Cardiac septum (tissue), 1 donor: ENCODE results near the gene NXNL2. TPM values are rescaled to one million over a fixed set of nuclear protein-coding genes. Genes with fewer than 3 reads are reported as not detected.

Experiments used
- DNase-seq: peaks from one replicate; pipeline ENCODE4 v3.0.0-alpha.2; 2020; ENCODE audit warnings: low spot score
- intact Hi-C: fragments of 100-400 bp; cut with DNase I; formaldehyde crosslinking; loops from one replicate; pipeline ENCODE4 v1.14.0; 2022
- total RNA-seq: library from RNA; stranded (reverse); fragmentation: NEBNext Ultra II Directional; extraction: Animal tissue kit (Norgen Biotek cat#: 25700); gene quantifications from one replicate; pipeline ENCODE4 v1.2.1, GENCODE V29; 2021
- donor health status: DM: no; HTN: no; CAD: no.

NXNL2 gene
- total RNA-seq, 1 donor from 2014 or later, result not detected

DNA sequence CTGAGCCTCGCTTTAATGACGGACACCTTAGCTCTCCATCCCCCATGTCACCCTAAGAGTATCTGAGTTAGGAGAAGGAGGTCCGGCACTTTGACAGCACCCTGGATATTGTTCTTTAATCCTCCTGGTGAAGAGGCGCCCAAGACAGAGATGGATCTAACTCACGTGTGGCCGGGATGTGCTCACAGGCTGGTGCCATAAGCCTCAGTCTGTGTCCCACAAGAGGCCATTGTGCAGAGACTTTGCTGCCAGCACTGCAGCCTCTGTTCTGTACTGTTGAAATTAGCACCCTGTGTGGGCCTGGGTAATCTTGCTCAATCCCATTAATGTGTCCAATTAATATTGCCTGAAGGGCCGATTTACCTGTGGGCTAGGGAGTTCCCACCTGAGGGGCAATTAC is 37.7 kb downstream of the NXNL2 start:
- intact Hi-C loops, result no loop called here
- DNase-seq, result no peak

DNA sequence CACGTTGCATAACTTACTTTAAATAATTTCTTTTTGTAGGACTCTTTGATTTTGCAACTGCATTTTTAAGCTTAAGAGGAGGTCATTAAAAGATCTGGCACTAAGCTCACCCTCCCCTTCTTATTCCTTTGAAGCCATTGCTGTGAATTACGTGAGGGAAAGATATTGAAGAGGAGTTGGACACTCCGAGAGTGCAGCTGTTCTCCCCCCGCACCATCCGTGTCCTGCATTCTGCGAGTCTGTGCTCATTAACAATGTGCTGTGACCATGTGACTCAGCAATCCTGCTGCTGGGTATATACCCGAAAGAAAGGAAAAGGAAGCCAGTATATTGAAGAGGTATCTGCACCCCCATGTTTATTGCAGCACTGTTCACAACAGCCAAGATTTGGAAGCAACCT is 40.0 kb downstream of the NXNL2 start:
- intact Hi-C loops, result loop anchor here (5.0 kb wide), 3 partner anchors 183 to 893 kb away; no protein-coding TSS in a partner anchor
- DNase-seq, result no peak

DNA sequence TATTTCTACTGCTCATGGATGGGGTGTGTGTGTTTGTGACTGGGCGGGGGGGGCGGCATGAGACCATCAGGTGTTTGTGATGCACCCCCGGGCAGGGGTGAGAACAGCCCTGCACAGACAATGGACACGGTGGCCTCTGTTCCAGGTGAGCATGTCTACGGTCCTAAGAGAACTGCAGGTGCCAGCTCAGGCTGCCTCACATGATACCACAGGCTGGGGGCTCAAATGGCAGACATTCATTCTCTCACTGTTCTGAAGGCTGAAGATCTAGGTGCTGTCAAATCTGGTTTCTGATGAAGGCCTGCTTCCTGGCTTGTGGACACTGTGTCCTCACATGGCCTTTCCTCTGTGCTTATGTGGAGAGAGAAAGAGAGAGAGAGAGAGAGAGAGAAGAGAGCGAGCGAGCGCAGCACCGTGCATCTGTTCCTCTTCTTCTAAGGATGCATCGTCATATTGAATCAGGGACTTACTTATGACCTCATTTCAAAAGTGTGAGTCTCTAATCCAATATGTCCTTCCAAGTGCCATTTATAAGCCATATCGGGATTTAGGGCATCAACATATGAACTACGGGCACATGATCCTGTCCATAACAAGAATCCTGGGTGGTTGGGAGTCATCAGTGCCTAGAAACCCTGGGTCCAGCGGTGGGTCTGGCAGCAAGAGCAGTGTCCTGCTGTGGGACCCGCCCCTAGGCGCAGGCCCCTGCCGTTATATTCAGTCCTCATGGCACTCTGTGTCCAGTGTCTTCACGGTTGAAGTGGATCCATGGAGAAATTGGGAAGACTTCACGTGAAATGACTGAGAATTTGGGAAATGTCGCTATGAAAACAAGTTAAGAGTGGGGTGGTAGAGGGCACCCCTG is 42.5 kb downstream of the NXNL2 start:
- intact Hi-C loops, result loop anchor here (2.0 to 5.0 kb wide), 4 partner anchors 185 to 895 kb away; no protein-coding TSS in a partner anchor
- DNase-seq, result no peak

DNA sequence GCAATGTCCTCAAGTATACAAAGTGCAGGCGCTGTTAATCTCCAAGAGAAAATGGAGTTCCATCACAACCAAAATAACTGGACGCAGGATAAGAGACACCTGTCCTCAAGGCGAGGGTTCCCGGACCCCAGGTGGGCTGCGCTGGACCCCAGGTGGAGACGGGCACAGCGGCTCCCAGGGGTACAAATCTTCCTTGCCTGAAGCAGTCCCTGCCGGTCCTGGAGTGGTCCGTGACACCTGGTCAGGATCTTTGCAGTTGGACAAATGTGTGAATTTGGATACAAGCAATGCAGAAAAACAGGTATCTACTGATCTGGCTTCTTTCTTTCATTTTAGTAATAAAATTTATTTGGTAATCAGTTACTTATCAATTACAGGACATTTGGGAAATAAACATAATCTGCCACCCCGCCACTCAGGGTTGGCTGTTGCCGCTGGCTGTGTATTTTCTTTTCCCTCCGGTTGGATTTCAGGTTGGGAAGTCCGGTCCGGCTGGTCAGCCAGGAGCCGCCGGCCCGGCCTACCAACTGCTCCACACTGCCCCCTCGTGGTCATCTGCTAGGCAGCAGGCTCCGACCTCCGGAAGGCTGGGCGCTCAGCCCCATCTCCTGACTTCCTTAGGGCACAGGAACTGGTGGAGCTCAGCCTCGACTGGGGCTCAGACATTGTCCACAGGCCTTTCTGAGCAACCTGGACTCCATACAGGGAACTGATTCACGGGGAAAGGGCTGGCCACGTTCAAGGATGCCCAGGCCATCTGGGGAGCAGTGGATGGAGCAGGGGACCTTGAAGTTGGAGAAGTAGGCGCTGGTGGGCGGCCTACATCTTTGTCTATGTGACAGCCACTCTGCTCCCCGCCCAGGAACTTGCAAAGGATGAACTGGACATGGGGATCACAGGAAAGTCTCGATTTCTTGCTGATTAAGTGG is 43.4 kb downstream of the NXNL2 start:
- peak; percentile 93 for DNase-seq
- intact Hi-C loops, result loop anchor here (2.0 to 5.0 kb wide), 4 partner anchors 186 to 896 kb away; no protein-coding TSS in a partner anchor

DNA sequence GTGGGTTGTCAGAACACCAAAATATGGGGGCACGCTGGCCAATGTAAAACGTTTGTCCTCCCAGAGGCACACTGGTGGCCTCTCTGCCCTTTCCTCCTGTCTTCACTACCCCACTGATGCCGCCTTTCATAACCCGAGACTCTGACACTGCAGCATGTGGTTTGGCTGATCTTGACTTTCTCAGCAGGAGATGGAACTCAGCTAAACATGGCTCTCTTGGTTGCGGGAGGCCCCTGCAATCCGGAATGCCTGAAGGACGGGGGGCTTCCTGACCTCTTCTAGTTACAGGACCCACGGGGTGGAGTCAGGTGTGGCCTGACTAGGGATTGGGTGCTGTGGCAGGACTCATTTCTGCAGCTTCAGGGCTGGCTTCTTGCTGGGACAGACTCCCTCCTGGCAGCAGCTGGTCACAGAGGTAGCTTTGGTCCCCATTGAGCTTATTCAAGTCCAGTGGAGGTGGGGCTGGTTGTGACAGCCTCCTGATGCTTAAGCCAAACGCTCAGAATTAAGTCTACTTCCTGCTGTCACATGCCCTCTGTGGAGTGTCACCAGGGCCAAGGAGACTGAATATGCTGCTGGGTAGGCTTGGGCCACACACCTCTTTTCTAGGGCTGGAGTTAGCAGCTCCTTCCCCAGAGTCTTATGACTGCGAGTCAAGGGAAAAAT is 44.2 kb downstream of the NXNL2 start:
- DNase-seq, result no peak
- intact Hi-C loops, result loop anchor here (2.0 to 5.0 kb wide), 4 partner anchors 187 to 897 kb away; no protein-coding TSS in a partner anchor

DNA sequence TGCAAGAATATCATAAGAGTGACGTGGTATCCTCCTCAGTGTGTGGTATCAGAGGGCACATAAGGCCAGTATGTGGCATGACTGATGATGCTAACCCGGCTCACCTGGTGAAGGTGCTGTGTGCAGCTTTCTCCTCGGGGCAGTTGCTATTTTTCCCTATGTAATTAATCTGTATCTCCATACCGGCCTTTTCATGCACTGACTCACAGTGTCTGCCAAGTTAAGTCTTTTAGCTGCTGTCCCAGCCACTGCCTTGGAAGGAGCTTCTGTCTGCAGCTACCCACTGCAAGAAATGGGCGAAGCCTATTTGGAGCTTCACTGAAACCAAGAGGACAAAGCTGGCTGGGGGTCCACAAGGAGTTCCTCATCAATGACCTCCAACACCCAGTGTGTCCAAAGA is 46.0 kb downstream of the NXNL2 start:
- intact Hi-C loops, result no loop called here
- no peak for DNase-seq

DNA sequence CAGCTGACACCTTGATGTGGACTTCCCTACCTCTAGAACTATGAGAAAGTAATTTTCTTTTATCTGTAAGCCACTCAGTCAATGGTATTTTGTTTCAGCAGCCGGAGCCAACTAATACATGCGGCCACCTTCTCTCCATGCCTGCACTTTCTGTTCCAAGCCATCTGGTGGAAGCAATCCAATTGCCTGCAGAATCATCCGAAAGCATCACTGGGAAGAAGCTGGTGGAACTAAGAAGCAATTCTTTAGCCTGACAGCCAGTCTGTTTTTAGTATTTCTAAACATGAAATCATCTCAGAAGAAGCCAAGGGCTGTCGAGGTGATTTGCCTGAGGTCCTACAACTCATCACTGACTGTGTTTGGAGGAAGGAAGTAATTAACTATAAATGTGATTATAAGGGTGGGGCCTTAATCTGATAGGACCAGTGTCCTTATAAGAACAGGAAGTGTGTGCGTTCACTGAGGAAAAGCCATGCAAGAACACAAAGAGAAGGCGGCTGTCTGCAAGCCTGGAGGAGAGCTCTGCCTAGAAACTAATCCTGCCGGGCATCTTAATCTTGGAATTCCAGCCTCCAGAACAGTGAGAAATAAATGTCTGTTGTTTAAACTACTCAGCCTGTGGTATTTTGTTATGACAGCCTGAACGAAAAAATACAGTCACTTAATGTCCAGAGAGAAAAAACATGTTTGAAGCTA is 49.1 kb downstream of the NXNL2 start:
- intact Hi-C loops, result no loop called here
- DNase-seq, result no peak

DNA sequence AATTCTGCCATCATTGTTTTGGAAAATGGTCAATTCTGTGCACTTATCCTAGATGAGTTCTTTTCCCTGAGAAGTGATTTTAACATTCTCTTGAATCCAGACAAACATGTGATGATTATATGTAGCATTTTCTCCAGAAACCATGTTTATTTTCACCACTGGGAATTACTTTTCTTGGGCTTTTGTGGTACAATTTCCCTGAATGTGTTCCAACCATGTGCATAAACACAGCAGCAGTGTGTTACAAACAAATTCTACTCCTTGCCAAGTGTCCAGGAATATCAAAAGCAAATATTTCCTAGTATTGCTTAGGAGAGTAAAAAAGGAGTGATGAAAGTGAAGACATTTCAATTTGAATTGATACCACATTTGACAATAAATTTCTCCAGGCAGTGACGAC is 50.4 kb downstream of the NXNL2 start:
- intact Hi-C loops, result no loop called here
- no peak for DNase-seq

DNA sequence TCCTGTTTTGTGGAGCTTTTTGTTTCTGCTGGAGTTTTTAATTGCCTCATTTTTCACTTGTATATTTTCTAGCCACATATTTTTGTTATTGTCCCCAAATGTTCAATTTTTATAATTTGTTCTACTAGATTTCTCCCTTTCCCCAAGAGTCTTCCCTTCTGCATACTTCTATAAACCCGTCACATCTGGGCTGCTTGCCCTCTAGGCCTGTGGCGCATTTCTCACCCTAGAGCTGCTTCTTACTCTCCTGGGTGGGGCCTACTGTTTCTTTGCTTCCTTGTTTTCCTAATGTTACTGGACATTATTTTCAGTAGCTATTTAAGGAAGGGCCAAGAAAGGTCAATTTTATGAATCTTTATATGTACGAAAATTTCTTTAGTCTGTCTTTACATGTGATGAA is 51.5 kb downstream of the NXNL2 start:
- no peak for DNase-seq
- intact Hi-C loops, result no loop called here

DNA sequence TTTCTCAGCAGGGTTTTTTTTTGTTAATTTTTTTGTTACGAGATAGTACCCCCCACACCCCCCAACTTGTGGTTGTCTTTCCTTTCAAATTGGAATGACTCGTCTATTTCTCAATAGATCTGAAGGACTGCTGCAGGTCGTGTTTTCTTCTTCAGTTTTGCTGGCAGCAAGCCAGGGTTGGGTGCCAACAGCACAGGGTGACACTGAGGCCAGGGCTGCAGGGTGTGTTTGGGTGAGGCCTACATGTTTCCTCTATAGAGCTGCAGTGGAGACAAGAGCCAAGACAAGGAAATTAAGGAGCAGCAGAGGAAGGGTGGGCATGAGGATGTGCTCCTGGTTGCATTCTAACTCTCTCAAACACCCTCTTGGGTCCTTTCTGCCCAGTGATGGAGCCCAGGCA is 52.2 kb downstream of the NXNL2 start:
- DNase-seq, result no peak
- intact Hi-C loops, result no loop called here

DNA sequence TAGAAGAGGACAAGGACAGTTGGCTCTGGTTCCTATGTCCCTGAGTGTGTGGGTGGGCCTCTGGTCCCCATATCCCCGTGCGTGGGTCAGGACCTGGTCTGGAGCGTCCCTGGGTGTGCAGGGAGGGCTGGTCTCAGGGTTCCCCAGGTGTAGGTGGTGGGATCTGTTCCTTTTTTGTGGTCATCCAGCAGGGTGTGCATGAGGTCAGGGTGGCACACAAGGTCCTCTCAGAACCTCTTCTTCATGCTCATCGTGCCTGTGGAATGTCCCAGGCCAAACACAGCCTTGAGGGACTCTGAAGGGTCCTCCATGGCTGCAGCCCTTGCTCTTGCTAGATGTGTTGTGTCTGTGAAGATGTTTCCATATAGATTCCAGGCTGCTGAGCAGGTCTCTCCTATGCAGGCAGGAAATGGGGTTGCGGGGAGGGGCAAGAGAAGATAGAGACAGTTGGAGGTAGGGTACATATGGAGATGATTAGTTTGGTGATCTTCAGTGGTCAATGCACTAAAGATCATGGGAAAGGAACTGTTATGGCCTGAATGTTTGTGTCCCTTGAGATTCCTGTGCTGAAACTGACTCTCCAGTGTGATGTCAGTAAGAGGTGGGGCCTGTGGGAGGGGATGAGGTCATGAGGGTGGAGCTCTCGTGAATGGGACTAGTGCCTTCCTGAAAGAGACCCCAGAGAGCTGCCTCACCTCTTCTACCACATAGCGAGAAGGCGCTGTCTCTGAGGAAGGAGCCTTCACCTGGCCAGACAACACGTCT is 53.1 kb downstream of the NXNL2 start:
- DNase-seq, result no peak

DNA sequence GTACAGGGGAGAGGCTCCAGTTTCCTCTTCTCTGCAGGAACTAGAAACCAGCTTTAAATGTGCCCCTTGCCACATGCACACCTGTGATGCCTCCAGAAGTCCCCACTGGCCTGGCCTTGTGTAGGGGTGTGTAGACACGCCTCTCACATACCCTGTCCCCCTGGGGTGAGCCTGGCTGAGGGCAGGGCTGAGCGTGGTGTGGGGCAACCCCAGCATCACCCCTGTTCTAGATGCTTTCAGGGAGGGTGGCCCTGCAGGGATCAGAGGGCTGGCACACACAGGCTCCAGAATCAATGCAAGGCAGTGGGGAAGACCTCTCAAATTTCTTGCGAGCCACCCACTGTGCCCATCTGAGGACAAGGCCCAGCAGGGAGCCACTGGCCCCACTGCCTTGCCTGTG is 54.7 kb downstream of the NXNL2 start:
- DNase-seq, result no peak
- intact Hi-C loops, result loop anchor here (5.0 kb wide), 1 partner anchor 693 kb away; no protein-coding TSS in a partner anchor

More for the DNA sequence above, 53.1 kb downstream of the NXNL2 start:
- intact Hi-C loops, result no loop called here

DNA sequence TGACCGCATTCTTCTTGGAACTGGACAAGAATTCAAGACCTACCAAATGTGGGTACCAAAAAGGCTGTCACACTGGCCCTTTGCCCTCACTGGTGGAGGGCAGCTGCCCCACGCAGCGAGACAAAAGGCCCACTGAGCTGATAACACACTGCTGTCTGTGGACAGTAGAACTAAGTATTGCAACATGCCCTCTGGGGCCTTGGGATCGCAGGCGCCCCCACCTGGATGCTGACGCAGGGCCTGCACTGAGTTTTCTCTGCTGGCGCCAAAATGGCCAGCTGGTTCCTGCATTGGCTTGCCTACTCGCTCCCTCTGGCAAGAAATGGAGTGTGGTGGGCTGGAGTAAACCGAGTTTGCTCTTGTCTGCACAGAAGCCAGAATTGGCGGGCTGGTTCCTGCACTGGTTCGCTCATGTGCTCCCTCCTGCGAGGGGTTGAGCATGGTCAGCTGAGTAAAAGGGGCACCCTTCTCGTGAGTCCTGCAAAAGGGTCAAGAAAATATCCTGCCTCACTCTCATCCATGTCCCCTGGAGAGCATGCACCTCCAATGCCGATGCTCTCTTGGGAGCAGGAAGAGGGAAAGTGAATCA is 55.7 kb downstream of the NXNL2 start:
- intact Hi-C loops, result loop anchor here (5.0 kb wide), 1 partner anchor 692 kb away; no protein-coding TSS in a partner anchor
- DNase-seq, result no peak

DNA sequence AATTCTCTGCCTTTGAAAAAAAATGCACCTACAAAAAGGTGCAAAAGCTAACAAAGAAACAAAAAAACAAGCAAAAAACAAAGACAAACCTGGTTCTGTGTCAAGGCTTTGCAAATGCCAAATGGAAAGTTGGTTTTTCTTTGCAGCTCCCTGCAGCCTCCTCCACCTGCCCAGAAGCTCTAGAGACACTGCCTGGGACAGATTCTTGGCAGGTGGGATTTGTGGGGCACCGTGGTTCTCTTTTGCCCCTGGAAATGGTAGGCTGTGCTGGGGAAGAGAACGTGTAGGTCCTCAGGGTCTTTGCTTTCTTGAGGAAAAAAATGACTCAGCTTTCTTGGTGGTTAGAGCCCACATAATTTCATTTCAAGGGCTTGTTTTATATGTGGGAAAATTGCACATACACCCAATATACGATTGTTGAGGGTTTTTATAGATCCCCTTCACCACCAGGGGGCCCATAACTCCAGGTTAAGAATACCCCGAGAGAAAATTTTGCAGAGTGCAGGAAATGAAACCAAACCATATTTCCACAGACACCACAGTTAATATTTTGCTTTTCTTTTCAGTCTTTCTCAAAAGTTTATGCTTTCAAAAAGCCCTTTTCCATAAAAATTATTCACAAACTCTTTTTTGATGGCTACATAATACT is 58.7 kb downstream of the NXNL2 start:
- intact Hi-C loops, result loop anchor here (1.0 to 5.0 kb wide), 2 partner anchors 408 to 689 kb away; no protein-coding TSS in a partner anchor
- DNase-seq, result no peak
